ENCODE measurements around the gene RNF128.

RNF128 gene, protein sequence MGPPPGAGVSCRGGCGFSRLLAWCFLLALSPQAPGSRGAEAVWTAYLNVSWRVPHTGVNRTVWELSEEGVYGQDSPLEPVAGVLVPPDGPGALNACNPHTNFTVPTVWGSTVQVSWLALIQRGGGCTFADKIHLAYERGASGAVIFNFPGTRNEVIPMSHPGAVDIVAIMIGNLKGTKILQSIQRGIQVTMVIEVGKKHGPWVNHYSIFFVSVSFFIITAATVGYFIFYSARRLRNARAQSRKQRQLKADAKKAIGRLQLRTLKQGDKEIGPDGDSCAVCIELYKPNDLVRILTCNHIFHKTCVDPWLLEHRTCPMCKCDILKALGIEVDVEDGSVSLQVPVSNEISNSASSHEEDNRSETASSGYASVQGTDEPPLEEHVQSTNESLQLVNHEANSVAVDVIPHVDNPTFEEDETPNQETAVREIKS

GRCh38 chrX:106726485-106727437 is at the start of gene RNF128:
Gene RNF128 (plus strand): TSS chrX:106726701. CDS start chrX:106726914, 213 bp downstream.
- DNase-seq (ENCODE audit: low read depth) = no peak

DNA sequence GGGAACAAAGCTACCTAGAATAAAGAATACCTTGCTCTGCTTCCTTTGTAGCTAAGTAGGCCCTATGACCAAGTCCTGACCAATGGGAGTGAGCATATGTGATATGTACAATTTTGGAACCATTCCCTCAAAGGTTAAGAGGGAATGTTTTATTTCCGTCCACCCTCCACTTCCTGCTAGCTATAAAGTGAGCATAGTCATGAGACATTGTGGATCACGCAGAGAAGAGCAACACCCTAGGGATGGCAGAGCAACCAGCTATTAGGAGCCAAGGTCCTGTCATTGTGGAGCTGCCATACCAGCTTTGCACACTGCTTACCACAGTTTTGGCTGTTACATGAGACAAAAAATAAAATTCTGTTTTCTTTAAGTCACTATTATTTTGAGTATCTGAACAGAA is 45.8 kb upstream of the RNF128 start:
- no peak for DNase-seq (ENCODE audit: low read depth)

DNA sequence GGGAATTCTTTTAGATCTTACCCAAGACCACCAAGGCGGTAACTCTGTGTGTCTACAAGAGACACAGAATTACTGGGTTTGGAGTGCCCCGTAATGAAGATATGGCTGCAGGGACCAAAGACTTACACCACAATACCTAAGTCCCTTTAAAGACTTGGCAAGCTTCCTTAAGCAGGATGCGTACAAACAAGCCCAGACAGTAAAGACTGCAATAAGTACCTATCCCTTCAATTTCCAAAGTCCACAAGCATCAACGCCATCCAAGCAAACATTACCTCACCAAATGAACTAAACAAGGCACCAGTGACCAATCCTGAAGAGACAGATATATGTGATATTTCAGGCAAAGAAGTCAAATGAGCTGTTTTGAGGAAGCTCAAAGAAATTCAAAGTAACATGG is 42.3 kb upstream of the RNF128 start:
- DNase-seq (ENCODE audit: low read depth) = no peak

- no peak for DNase-seq (ENCODE audit: low read depth)
These were observed 34.0 kb upstream of the RNF128 start for GRCh38 chrX:106692425-106693065.

DNA sequence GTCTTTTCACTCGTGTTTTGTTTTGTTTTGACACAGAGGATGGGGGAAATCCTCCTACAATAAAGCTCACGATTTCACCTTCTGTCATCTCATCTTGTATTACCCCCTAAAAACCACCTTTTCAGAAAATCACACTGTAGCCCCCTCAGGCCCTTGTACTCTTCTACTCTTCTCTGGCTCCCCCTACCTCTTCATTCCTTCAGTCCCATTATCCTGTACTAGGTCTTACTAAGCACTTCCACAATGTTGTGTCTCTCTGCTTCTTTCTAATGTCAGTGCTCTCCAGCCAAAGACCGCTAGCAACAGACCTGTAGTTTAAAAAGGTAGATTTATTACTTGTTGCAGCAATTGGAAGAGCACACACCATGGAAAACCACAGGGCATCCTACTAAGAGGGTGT is 30.0 kb upstream of the RNF128 start:
- no peak for DNase-seq (ENCODE audit: low read depth)

DNA sequence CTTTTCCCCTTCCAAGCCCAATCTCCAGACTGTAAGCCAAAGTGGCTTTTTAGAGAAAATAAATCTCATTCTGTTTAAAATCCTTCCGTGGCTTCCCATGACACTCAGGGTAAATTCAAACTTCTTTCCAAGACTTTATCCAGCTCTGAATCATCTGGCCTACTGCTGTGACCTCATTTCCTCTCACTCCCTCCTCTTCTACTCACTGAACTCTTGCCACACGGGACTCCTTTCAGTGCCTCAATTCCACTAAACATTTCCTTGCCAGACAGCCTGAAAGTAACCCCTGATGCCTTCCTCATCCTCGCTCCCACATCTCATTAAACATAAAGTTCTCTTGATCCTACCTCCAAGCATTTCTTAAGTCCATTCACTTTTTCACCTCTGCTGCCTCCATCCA is 27.8 kb upstream of the RNF128 start:
- no peak for DNase-seq (ENCODE audit: low read depth)

DNA sequence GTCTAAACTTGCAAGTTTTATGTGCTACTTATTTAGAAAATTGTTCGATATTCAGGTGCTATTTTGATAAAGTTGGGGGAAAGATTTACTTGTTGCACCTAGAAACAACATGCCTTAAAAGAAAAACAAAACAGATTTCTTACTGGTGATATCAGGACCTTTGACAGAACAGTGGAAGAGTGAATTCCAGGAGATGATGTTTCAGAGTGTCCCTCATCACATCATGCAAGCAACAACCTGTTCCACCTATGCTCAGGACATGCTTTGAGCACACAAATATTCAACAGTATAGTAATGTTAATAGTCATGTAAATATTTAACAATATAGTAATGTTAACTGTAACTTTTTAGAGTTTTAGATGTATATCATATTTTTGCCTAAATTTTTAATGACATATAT is 23.9 kb upstream of the RNF128 start:
- no peak for DNase-seq (ENCODE audit: low read depth)

DNA sequence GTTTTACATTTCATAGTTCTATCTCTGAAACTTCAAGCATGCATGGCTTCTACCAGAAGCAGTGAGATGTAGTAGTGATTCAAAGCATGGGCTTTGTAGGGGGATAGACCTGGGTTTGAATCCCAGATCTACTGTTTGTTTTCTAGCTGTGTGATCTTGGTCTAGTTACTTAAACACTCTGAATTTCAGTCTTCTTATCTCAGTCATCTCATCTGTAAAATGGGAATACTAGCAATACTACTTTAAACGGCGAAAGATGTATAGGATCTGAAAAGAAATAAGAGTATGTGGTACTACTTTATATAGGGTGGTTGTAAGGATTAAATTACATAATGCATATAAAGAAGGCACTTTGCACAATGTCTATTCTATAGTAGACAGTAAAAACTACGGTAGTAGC is 20.0 kb upstream of the RNF128 start:
- no peak for DNase-seq (ENCODE audit: low read depth)

GRCh38 chrX:106707771-106708454 is 18.6 kb upstream of the RNF128 start:
- DNase-seq (ENCODE audit: low read depth) = no peak

DNA sequence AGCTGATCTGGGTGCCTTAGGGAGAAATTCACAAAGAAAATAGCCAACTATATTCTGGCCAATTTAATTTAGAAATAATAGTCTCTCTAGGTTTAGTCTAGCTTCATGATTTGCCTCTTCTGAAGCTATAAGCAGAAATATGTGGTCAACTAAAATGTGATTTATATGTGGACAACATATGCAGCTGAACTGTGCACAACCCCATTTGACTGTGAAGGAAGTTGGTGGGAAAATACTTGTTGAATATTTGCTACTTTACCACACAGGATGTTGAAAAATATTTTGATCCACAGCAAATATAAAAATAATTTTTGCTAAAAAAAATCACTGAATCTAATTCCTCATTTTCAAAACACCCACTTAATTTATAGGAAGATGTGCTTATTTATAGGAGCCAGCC is 15.7 kb upstream of the RNF128 start:
- DNase-seq (ENCODE audit: low read depth) = no peak

DNA sequence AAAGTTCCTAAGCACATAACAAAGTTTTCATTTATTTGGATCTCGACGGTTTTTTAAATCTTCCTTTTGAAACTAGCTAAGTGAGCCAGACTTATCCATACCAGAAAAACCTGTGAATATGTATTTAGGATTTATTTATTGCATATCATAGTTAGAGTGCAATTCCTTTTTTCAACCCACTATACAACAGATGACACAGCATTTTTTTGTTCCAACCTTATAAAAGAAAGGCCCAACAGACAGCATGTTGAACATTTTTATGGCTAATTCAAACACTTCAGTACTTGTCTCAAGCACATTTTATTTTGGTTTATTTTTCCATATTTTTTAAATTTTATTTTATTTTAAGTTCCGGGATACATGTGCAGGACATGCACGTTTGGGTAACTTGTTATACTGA is 15.1 kb upstream of the RNF128 start:
- no peak for DNase-seq (ENCODE audit: low read depth)

DNA sequence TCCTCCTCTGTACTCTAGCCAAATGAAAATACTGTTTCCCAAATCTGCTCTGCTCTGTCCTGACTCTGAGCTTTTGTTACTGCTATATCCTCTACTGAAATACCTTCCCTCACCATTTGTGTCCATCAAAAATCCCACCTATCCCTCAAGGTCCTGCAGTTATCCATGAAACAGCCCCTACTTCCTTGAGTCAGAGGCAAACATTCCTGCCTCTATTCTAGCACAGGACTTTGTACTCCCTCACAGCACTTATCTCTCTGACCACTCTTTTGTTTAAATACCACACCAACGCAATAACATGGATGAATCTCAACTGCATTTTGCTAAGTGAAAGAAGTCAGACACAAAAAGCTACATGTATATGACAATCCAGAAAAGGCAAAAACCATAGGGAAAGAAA is 10.5 kb upstream of the RNF128 start:
- no peak for DNase-seq (ENCODE audit: low read depth)

GRCh38 chrX:106716463-106716862 is 10.0 kb upstream of the RNF128 start:
- no peak for DNase-seq (ENCODE audit: low read depth)

GRCh38 chrX:106718709-106719108 is 7.8 kb upstream of the RNF128 start:
- no peak for DNase-seq (ENCODE audit: low read depth)

GRCh38 chrX:106725931-106726330 is 570 bp upstream of the RNF128 start:
- DNase-seq (ENCODE audit: low read depth) = no peak

DNA sequence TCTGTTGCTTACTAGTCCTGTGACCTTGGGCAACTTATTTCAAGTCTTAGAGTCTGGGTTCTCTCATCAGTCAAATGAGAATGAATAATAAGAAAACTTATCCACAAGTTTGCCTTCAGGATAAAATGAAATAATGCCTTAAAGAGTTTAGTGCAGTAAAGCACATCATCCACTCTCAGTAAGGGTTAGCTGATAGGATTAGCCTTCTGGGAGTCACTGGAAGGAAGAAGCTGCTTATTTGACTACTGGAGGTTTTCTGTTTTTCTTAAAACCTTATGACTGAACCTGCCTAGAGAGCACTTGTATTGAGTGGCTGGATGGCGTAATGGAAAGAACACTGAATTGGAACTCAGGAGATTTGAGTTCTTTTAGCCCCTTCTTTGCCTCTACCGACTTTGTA is 1.8 kb downstream of the RNF128 start:
- DNase-seq (ENCODE audit: low read depth) = no peak

DNA sequence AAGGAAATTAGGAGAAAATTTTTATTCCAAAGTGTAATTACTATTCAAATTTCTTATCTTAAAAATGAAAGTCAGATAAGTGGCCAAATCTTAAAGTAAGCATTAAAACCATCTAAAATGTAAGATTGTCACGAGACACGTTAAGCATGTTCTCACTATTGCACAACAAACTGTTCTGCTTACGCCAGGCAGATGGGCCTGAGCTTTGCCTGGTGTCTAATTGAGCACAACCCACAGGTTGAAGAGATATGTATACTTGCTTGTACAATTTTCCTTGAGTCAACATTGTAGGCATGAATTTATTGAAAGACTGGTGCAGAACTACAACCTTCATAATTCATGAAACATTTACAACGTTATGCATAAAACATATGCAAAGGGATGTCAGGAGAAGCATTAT is 3.9 kb downstream of the RNF128 start:
- DNase-seq (ENCODE audit: low read depth) = no peak

GRCh38 chrX:106731590-106731989 is 5.1 kb downstream of the RNF128 start:
- no peak for DNase-seq (ENCODE audit: low read depth)

DNA sequence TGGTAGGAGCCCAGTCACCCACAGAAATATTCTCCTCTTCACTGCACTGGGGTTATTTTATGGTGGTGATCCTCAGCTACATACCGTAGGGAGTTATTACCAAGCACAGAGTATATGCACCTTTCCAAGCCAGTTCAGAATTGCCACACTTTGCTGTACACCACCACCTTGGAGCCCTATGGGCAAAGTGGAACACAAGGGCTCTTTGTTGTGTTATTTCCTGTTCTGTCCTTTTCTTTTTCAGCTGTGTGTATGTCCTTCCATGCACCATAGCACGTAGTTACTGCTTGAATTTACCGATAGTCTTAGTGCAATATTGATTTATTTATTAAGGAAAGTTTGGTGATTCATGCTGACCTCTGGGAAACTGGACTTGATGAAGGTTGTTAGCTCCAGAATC is 8.3 kb downstream of the RNF128 start:
- no peak for DNase-seq (ENCODE audit: low read depth)

GRCh38 chrX:106740193-106740780 is 13.8 kb downstream of the RNF128 start:
- no peak for DNase-seq (ENCODE audit: low read depth)

- no peak for DNase-seq (ENCODE audit: low read depth)
These were observed 15.7 kb downstream of the RNF128 start for GRCh38 chrX:106742193-106742592.

DNA sequence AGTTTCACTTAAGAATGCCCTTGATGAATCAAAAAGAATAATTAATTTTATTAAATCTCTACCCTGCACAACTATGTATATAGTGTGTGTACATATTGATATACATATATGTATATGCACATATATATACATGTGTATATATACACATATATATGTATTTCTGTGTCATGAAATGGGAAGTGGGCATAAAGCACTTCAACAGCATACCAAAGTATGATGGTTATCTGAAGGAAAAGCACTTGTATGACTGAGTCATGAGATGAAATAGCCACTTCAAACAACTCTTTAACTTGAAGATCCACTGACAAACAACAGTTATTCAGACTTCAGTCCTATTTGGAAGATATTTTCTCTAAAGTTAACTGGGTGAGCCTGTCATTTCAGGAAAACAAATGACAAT is 16.3 kb downstream of the RNF128 start:
- no peak for DNase-seq (ENCODE audit: low read depth)
